ENCODE measurements around the gene UBIAD1.
"Not testable (repeated sequence)": the region's sequence is repeated elsewhere in the genome, so short reads cannot be mapped to it uniquely, and the experiment has no call there.

Gene UBIAD1

GRCh38 chr1:11280719-11281376, 7.8 kb downstream of the UBIAD1 start:
- no peak for DNase-seq

DNA sequence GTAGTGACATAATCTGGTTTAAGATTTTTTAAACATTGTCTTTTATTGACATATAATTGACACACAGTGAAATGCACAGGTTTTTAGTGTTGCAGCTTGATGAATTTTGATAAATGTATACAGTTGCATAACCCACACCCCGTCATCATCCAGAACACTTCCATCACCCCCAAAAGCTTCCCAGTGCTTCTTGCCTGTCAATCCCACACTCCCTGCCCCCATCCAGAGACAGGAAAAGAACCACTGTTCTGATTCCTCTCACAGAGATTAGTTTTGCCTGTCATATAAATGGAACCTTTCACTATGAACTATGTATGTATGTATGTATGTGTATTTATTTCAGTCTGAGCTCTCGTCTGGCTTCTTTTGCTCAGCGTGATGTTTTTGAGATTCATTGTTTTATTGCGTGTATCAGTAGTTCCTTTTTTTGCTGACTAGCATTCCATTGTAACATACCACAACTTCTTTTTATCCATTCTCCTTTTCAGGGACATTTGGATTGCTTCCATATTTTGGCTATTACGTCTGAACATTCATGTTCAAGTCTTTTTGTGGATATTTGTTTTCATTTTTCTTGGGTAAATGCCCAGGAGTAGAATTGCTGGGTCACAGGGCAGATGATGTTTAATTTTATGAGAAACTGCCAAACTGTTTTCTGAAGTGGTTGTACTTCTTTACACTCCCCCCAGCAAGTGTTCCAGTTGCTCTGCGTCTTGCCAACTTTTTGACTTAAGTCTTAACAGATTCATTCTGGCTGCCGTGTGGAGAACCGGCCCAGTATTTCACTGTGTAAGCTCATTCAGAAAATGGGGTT, 8.7 kb downstream of the UBIAD1 start:
- no peak for DNase-seq

GRCh38 chr1:11283151-11283550, 10.2 kb downstream of the UBIAD1 start:
- DNase-seq = no peak

- no peak for DNase-seq
Observed at GRCh38 chr1:11284784-11285183, 11.8 kb downstream of the UBIAD1 start.

DNA sequence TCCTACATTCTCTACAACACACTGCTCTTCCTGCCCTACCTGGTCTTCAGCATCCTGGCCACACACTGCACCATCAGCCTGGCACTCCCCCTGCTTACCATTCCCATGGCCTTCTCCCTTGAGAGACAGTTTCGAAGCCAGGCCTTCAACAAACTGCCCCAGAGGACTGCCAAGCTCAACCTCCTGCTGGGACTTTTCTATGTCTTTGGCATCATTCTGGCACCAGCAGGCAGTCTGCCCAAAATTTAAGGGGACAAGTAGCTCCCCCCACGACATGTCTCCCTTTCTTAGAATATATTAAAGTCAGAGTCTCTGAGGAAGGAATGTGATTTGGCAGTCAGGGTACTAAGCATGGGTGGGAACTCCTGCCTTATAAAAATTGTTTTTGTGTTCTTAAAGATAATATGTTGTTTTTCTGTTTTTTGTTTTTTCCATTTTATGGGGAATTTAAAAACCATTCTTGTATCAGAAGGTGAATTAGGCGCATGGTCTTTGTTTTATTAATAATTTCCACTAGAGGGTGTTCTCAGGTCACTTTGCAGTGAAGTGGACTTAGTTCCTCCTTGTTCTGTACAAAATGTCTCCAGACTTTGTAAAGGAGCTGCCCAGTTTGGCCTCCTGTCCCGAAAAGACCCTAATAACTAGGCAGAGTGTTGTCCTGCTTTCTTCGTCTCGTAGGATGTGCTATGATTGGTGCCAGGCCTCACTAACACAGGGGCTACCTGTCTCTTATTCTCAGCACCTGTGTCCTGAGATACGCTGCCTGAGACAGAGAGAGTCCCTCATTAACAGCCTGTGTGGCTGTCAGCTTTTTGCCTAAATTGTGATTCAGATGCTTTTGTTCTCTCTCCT, 13.1 kb downstream of the UBIAD1 start:
- no peak for DNase-seq

DNA sequence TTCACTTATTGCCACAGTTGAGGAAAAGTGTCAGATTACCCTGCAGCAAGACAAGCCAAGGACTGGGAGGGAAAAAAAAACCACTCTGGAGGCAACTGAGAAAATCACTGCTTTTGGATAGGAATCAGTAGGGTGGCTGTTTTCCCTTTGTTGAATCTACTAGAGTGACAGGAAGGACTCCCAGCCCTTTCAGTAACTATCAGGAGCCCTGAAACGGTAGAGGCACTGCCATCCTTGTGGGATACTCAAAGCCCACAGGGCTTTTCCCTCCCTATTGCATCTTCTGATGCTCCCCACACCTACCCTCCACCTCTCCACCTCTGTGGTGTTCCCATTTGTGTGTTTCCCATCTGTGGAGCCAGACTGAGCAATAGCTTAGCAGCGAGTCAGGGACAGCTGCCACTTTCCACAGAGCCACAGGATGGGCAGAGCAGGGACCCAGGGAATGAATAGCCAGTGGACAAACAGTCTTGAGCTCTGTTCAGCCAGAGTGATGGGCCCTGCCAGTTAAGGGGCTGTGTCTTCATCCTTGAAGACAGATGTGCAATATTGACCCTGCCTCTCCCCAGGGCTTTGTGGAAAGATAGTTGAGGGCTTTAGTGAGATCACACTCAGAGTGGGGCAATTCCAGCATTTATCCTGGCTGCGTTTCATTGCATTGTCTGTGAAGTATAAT, 13.9 kb downstream of the UBIAD1 start:
- no peak for DNase-seq

DNA sequence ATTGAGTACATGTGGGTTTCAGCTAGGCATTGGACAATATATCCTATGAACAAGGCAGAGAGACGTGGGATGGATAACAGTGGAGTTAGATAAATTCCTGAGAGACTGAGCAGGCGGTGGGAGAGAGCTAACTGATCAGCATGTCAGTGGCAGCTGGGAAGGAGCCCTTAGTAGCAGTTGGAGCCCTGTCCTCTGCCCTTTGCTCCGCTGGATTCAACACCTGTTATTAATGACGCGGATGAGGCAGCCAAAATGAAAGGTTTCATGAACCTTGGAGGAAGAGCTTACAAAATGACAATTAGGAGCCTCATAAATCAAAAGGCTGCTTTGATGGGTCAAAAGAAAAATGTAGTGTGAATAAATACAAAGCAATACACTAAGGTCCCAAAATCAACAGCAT, 16.1 kb downstream of the UBIAD1 start:
- DNase-seq = no peak

- DNase-seq = no peak
Observed at GRCh38 chr1:11291049-11291448, 18.1 kb downstream of the UBIAD1 start.

DNA sequence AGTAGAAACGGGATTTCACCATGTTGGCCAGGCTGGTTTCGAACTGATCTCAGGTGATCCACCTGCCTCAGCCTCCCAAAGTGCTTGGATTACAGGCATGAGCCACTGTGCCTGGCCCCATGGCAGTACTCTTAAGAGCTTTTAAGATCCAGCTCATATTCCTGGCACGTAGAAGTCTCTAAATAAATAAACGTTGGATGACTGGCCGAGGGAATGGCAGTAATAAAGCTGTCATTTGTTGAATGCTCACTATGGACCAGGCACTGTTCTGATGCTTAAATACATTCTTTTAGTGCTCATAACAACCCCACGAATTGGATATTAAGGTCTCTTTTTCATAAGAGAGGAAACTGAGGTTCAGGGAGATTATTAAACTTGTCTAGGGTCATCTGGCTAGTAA, 20.9 kb downstream of the UBIAD1 start:
- no peak for DNase-seq

DNA sequence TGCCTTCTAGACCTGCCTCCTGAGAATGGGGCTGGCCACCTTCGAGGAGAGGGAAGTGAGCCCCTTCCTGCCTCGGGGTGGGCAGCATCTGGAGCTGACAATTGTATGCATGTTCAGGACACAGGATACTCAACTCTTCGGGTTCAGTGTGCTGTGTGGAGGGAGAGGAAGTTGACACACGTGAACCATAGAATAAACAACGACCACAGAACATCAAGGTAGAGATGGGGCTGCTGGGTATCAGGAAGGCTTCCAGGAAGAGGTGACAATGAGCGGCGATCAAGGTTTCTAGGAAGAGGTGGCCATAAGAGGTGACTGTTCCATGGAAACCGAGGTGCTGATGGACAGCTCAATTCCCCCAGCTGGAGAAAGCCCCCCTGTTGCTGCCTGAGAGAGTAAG, 22.0 kb downstream of the UBIAD1 start:
- no peak for DNase-seq

DNA sequence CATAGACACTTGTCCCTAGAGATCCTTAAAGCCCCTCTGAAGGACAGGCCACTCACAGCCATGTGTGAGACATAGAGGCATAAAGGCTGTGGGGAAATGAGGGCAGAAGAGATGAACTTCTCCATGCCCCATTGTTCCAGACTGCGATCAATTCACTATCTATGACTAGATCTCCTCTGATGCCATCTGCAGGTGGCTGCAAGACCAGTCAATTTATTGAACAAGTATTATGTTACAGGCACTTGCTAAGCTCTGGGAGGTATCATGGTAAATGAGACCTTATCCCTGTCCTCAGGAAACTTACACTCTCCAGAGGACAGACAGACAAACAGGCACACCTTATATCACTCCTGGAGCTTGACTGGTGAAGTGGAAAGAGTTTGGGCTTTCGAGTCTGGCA, 22.9 kb downstream of the UBIAD1 start:
- DNase-seq = no peak

DNA sequence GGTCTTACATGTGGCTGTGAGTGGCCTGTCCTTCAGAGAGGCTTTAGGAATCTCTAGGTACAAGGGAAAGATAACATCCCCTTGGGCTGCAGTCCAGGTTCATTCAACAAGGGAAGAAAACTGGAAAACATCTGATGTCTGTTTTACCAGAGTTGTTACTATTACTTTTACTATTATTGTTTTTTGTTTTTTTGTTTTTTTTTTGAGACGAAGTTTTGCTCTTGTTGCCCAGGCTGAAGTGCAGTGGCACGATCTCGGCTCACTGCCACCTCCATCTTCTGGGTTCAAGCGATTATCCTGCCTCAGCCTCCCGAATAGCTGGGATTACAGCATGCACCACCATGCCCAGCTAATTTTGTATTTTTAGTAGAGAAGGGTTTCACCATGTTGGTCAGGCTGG, 24.8 kb downstream of the UBIAD1 start:
- not testable (repeated sequence) for DNase-seq

GRCh38 chr1:11298390-11299224, 25.6 kb downstream of the UBIAD1 start:
- no peak for DNase-seq

DNA sequence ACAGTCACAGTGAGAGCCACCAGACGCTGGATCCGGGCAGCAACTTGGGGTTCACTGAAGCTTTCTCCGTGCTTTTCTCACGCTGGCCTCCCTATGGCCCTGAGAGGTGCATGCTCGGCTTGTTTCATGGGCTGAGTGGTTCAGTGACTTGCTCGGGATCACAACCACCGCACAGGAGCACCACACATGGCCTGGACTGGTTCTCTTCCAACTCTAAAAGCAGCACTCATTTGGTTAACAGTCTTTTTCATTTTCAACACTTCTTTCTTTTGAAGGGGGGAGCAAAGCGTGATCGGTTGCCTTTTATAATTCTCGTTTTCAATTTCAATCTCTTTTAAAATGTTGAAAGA, 26.2 kb downstream of the UBIAD1 start:
- DNase-seq = no peak

GRCh38 chr1:11301601-11302000, 28.6 kb downstream of the UBIAD1 start:
- peak; percentile 45 for DNase-seq

DNA sequence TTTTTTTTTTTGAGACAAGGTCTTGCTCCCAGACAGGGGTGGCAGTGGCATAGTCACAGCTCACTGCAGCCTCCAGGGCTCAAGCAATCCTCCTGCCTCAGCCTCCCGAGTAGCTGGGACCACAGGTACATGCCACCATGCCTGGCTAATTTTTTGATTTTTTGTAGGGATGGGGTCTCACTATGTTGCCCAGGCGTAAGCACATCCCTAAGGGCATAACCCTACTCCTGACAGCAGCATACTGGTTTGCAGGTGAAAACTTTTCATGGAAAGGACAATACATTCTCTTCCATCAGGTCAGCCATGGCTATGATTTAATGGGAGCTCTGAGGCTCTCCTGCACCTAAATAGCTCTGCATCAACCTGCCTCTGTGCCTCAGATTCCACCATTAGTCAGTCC, 29.4 kb downstream of the UBIAD1 start:
- DNase-seq = no peak

- DNase-seq = not testable (repeated sequence)
Observed at GRCh38 chr1:11305516-11305915, 32.5 kb downstream of the UBIAD1 start.

DNA sequence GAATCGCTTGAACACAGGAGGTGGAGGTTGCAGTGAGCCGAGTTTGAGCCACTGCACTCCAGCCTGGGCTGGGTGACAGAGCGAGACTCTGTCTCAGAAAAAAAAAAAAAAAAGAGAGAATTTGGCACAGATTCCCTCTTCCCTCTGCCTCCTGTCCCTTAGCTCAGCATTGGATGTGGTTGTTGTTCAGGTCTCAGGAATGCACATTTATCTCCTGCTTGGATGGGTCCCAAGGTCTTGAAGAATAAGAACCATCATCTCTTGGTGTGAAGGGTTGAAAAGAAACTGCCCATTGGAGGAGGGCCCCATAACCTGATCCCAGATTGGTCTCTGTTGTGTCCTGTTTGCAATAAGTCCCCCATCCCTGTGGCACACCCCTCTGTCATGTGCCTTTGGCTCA, 34.9 kb downstream of the UBIAD1 start:
- no peak for DNase-seq

- no peak for DNase-seq
Observed at GRCh38 chr1:11308699-11309224, 35.8 kb downstream of the UBIAD1 start.

DNA sequence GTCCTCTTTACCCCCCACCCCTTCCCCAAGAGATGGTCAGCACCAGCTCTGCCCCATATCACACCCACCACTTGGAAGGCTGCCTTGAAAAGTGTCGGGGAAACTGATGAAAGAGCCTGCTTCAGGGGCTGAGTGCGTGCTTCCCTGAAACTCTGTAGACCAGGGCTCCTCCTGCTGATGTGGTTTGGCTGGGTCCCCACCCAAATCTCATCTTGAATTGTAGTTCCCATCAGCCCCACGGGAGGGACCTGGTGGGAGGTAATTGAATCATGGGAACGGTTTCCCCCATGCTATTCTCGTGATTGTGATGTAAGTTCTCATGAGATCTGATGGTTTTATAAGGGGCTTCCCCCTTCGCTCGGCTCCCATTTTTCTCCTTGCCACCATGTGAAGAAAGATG, 36.4 kb downstream of the UBIAD1 start:
- no peak for DNase-seq

DNA sequence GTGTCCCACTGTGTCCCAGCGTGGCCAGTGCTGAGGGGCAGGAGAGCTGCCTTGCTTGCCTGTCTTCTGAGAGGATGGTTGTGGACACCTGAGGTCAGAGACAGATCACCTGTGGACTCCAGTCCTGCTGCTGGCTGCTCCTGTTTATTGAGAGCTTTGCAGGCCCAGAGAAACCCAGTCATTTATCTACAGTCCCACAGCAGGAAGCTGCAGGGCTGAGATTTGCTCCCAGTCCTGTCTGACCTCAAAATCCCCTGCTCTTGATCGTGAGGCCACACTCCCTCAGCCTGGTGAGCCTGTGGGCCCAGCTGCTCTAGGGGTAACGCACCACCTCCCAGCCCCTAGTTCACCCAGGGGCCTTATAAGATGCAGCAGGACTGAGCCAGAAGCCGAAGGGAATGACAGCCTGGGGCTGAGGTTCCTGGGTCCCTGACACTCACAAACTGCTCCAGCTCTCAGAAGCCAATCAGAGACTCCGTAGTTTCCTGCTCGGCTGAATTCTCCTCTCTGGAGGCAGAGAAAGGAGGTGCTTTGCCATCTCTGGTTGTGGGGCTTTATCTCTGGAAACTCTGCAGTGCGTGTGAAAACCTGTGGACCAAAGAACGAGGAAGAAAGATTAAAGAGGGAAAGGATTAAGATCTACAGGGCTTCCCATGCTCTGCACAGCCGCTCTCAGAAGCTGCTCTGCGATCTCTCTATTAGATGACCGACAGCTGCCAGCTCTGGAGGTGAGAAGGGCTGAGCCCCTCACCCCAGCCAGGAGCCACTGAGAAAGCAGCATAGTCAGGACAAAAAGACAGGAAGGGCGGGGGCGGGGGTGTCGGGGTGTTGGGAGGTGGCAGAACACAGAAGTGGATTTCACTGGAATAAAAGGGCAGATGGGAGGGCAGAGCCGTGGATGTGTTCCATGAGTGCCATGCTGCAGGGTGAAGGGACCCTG, 39.1 kb downstream of the UBIAD1 start:
- no peak for DNase-seq
